ENCODE results near the gene PGR. TPM values are rescaled to one million over a fixed set of nuclear protein-coding genes. Genes with fewer than 3 reads are reported as not detected.

The PGR gene
- total RNA-seq, 2 experiments from 2014 or later, result not detected

GRCh38 chr11:101103433-101103832 lies 26.2 kb downstream of the PGR start:
- DNase-seq (no peak), ATAC-seq (no peak)
- CTCF ChIA-PET, result no interaction called here
- intact Hi-C loops (cut with micrococcal nuclease), result no loop called here
- POLR2A ChIA-PET, result no interaction called here
- H3K36me3 Mint-ChIP-seq (ENCODE audit: low read depth), result no peaks in the 10 kb centered on the region
- no peaks in the 10 kb centered on the region for H3K4me1 Mint-ChIP-seq (ENCODE audit: low read depth)
- no peak overlapping the region for H3K27ac Mint-ChIP-seq
- peaks cover 9% of the 10 kb centered on the region for H3K9me3 Mint-ChIP-seq
- no peak overlapping the region for H3K4me3 Mint-ChIP-seq
- TF ChIP-seq CTCF (IDR thresholded peaks at IDR 0.05), result no peak
- H3K27me3 Mint-ChIP-seq, result no peaks in the 10 kb centered on the region

- ChIA-PET CTCF (no interaction called here), POLR2A (no interaction called here)
- DNase-seq, result no peak
- H3K36me3 Mint-ChIP-seq (ENCODE audit: low read depth), result no peaks in the 10 kb centered on the region
- no peak overlapping the region for H3K27ac Mint-ChIP-seq
- H3K27me3 Mint-ChIP-seq, result no peaks in the 10 kb centered on the region
- TF ChIP-seq CTCF (IDR thresholded peaks at IDR 0.05), result no peak
- no peak overlapping the region for H3K4me3 Mint-ChIP-seq
- H3K9me3 Mint-ChIP-seq, result peaks cover 7% of the 10 kb centered on the region
- intact Hi-C loops (cut with micrococcal nuclease), result no loop called here
- H3K4me1 Mint-ChIP-seq (ENCODE audit: low read depth), result no peaks in the 10 kb centered on the region
- ATAC-seq, result no peak
These were observed 29.0 kb downstream of the PGR start for GRCh38 chr11:101100601-101101000.

- CTCF ChIA-PET, result no interaction called here
- ATAC-seq (no peak), DNase-seq (no peak)
- Mint-ChIP-seq H3K9me3 (peaks cover 2% of the 10 kb centered on the region), H3K4me1 (ENCODE audit: low read depth) (no peaks in the 10 kb centered on the region), H3K27ac (no peak overlapping the region), H3K4me3 (no peak overlapping the region), H3K27me3 (no peaks in the 10 kb centered on the region), H3K36me3 (ENCODE audit: low read depth) (no peaks in the 10 kb centered on the region)
- POLR2A ChIA-PET, result no interaction called here
- no peak for TF ChIP-seq CTCF (IDR thresholded peaks at IDR 0.05)
- intact Hi-C loops (cut with micrococcal nuclease), result no loop called here
These were observed 33.4 kb downstream of the PGR start for GRCh38 chr11:101096036-101096704.

GRCh38 chr11:101091781-101092180 lies 37.8 kb downstream of the PGR start:
- POLR2A ChIA-PET, result no interaction called here
- Mint-ChIP-seq H3K27me3 (no peaks in the 10 kb centered on the region), H3K9me3 (peaks cover 13% of the 10 kb centered on the region), H3K4me3 (no peak overlapping the region), H3K4me1 (ENCODE audit: low read depth) (no peaks in the 10 kb centered on the region), H3K27ac (no peak overlapping the region), H3K36me3 (ENCODE audit: low read depth) (no peaks in the 10 kb centered on the region)
- CTCF ChIA-PET, result no interaction called here
- DNase-seq (no peak), ATAC-seq (no peak)
- intact Hi-C loops (cut with micrococcal nuclease), result no loop called here
- no peak for TF ChIP-seq CTCF (IDR thresholded peaks at IDR 0.05)

GRCh38 chr11:101090679-101091270 lies 38.8 kb downstream of the PGR start:
- intact Hi-C loops (cut with micrococcal nuclease), result no loop called here
- ChIA-PET CTCF (no interaction called here), POLR2A (no interaction called here)
- Mint-ChIP-seq H3K27ac (no peak overlapping the region), H3K36me3 (ENCODE audit: low read depth) (no peaks in the 10 kb centered on the region), H3K4me3 (no peak overlapping the region), H3K27me3 (no peaks in the 10 kb centered on the region), H3K4me1 (ENCODE audit: low read depth) (no peaks in the 10 kb centered on the region), H3K9me3 (peaks cover 13% of the 10 kb centered on the region)
- ATAC-seq, result no peak
- no peak for DNase-seq
- TF ChIP-seq CTCF (IDR thresholded peaks at IDR 0.05), result no peak

Data from activated CD8-positive, alpha-beta T cell treated with anti-CD3 and anti-CD28 coated beads for 36 hours (primary cell).